HG03432 (cell line): ENCODE measurements around the gene NOS2.
"Not testable (repeated sequence)": the region's sequence is repeated elsewhere in the genome, so short reads cannot be mapped to it uniquely, and the experiment has no call there.

Source experiments
- ATAC-seq: cut with Tn5 transposase; IDR thresholded peaks from one replicate; pipeline ENCODE4 v1.9.1; 2021; ENCODE audit warnings: mild to moderate bottlenecking, moderate library complexity; ENCODE audit not compliant: unreplicated experiment

Gene NOS2

DNA sequence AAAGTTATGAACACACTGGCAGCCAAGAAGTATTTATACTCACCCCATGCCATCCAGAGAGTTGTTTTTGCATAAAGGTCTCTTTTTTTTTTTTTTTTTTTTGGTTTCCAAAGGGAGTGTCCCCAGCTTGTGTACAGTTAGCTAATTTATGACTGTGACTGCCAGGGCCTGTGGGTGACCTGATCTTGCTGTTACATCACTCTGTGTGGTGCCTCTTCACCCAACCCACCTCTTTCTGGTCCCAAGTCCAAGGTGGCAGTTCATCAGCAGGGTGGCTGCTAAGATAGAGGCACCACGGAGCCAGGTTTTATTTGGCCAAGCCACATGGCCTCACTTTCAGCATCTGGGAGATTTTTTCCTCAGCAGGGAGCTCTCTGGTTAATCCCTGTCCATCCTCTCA lies at the start of gene NOS2:
NOS2 (minus strand) TSS at position 8 of the 400 bp plus-strand sequence. CDS start 1,720 bp downstream, outside the sequence.
- no peak for ATAC-seq

DNA sequence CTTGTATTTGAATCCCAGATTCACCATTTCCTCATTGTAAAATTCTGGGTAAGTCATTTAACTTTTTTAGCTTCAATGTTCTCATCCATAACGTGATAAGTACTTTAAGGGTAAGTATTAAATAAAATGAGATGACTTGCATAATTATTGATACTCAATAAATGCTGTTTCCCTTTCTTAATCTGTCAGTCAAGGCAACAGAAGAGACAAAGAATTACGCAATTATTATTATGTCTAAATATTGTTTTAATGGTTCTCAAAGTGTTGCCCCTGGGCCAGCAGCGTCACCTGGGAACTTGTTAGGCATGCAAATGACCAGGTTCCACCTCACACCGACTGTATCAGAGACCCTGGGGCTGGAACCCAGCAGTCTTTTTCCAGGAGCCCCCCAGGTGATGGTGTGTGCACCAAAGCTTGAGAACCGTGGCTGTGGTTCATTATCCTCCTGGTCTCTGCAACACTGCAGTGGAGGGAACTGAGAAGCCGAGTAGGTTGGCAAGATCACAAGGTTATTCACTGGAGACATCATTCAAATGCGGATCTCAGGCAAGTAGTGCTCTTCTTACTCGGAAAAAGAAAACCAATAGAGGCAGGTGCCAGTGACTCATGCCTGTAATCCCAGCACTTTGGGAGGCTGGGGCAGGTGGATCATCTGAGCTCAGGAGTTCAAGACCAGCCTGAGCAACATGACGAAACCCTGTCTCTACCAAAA lies 49.3 kb upstream of the NOS2 start:
- no peak for ATAC-seq

DNA sequence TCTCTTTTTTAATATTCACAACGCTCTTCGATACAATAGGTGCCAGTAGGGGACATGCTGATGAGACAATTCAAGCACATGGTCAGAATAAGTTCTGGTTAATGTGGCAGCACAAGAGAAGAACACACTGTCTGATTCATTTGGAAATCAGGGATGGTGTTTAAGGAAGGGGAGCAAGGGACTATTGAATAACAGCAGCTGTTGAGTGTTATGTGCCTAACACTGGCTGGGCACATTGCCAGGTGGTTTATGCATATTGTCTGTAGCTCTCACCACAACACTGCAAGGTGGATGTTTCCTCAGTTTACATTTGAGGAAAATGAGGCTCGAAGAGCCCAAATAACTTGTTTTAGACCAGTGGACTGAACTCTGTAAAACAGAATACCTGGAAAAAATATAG lies 48.6 kb upstream of the NOS2 start:
- no peak for ATAC-seq

DNA sequence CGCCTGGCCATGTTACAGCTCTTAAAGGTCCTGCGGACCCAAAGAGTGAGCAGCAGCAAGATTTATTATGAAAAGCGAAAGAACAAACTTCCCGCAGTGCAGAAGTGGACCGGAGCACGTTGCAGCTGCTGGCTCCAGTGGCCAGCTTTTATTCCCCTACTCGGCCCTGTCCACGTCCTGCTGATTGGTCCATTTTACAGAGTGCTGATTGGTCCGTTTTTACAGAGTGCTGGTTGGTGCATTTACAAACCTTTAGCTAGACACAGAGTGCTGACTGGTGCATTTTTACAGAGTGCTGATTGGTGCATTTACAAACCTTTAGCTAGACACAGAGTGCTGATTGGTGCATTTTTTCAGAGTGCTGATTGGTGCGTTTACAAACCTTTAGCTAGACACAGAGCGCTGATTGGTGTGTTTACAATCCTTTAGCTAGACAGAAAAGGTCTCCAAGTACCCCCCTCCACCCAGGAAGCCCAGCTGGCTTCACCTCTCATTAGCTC lies 46.5 kb upstream of the NOS2 start:
- not testable (repeated sequence) for ATAC-seq

DNA sequence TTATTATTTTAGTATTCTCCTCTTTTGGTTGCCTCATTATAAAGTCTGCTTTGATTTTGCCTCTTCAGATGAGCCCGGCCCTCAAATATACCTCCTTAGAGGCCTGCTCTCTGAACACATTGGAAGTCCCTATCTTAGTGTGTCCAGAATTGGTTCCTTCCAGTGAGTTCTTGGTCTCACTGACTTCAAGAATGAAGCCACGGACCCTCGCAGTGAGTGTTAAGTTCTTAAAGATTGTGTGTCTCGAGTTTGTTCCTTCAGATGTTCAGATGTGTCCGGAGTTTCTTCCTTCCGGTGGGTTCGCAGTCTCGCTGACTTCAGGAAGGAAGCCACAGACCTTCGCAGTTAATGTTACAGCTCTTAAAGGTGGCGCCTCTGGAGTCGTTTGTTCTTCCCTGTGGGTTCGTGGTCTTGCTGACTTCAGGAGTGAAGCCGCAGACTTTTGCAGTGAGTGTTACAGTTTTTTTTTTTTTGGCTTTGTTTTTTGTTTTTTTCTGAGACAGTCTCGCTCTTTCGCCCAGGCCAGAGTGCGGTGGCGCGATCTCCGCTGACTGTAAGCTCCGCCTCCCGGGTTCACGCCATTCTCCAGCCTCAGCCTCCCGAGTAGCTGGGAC lies 45.8 kb upstream of the NOS2 start:
- no peak for ATAC-seq

DNA sequence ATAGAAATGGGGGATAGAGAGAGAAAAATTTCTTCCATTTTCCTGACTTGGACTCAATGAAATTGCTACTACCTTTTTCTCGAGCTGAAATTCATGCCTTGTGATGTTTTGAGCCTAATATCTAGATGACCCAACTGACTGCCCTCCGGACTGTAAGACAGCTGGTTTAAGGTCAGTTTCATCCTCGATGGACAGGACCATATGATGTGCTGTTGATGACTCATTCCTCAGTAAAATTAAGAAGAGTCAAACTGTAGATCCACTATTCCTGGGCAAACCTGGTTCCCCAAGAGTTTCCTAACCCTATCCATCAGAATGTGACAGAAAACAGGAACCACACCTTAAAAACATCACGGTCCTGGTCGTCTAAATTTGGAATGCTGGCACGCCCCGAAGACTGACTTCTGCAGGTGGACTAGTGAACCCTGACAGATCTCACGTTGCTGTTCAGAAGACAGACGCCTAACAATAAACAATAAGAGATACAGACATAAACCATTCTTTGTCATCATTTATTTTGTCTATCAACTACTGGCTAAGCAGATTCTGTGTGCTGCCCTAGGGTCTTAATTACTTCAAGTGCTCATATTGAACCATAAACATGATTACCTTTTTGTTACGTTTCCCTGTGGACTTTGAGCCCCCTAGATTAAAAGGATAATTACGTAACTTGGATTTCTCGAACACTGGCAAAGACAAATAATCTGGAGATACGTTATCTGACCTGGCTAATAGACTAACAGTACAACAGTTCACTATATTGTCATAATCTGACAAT lies 45.1 kb upstream of the NOS2 start:
- ATAC-seq: no peak

DNA sequence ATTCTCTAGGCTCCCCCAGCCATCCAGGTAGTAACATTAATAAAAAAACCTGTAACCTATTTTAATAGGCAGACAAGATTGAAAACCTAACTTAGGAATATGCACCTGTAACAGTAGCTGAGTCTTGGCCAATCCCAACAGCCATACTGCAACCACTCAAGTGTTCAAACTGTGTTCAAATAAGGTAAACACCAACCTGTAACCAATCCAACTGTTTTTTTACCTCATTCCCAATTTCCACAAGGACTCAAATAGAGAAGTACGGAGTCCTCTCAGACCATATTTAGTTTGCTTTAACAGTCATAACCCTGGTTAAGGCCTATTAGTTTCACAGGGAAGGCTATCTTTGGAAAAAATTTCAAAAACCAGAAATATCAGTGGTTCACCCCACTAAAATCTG lies 40.4 kb upstream of the NOS2 start:
- no peak for ATAC-seq

DNA sequence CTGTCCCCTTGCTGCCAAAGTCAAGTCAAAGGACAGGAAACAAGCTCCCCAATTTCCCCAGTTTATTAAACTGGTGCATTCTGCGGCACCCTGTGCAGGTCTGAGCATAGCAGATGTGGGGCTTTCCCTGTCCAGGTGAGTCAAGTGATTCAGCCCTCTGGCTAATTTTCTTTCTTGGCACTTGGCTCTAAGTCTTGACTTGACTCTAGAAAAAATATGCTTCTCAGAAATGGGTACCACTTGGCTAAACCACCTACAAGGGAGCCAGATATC lies 40.0 kb upstream of the NOS2 start:
- not testable (repeated sequence) for ATAC-seq

DNA sequence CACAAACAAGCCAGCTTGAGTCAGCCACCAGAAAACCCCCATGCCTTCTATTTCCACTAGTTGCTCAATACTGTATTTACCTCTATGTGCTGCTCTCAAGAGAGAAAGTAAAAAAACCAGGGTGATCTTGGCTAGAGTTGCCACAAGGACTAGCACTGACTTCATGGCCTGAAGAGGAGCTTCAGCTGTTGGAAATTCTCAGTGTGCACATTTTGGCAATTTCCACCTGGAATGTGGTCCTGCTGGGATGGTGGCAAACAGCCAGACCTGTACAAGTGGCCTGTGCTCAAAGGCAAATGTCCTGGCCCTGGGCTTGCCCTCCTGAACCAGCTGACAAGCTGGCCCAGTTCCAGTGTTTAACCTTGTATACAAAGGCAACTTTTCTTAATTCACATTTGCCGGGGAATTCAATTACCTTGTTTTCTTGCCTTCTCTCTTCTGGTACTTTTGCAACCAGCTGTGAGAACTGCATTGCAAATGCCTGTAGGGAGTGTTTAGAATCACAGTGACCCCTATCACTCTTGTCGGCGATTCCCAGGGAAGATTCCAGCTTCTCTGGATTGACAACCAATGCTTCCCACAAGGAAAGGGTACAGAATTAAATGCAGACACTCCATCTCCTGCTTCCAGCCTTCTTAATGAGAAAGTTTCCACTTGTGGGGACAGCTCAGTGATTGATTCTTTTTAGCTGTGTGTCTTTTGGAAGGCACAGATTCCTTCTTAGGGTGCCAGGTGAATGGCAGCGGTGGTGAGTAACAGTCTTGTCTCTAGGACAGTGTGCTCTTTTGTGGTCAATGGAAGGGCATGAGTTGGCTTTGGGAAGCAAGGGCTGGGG lies 39.5 kb upstream of the NOS2 start:
- ATAC-seq: not testable (repeated sequence)

DNA sequence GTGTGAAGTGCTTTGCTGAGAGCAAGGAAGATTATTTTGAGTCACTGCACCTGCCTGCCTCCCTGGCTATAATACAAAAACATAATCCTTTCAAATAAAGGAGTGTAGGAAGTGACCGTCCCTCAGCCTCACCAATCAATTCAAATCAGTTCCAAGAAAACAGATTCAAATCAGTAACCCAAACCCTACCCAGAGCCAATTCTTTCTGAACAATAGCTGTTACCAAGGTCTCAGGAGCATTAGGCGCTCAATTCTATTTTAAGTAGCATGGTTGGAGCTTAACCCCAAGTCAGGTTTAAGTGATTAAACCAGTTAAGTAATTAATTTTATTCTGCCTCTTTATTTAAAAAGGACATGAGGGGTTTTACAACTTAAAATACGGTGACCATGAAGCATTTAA lies 38.3 kb upstream of the NOS2 start:
- not testable (repeated sequence) for ATAC-seq

DNA sequence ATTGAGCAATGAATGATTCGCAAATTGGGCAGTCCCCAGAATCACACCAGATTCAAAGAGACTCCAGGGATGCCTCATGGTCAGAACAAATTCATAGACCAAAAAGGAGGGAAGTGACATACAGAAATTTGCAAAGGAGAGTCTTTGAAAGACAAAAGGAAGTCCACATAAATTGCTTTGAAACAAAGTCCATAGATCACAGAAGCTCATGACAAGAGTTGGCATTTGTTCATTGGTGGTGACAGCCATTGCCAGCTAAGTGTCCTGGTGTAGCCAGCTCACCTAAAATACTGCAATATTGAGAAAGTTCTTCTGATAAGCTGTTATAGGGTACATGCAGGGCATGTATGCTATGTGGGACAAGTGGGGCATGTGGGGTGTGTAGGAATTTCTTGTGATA lies 37.4 kb upstream of the NOS2 start:
- ATAC-seq: not testable (repeated sequence)

DNA sequence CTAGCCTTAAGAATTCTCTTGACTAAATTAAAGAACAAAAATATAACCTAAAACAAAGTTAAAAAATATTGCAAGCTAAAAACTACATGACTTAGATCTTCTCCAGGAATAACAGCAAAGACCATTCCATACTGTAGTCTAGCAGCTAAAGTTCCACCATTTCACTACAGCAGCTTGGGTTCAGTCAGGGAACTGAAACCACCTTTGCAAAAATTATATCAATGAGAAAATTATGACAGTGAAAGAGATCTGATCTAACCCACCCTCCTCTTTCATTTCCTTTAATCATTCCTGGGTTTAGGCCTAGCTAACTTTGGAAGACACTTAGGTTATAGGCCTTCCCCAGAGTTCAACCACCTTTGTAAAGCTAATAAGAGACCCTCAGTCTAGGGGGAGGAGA lies 36.3 kb upstream of the NOS2 start:
- ATAC-seq: no peak

DNA sequence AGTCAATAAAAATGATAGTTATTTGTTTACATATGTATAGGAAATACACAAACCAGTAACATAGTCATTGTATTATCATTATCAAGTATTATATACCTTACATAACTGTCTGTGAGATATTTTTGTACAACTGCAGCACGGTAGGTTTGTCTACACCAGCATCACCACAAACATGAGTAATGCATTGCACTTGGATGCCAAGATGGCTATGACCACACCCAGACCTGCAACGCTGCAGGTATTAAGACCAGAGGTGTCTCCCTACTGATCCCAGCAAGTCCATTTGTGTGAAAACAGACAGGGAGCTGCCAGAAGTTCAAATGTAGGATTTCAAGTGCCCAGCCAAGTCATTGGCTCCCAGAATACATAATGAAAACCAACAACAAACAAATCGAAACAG lies 34.2 kb upstream of the NOS2 start:
- ATAC-seq: no peak

DNA sequence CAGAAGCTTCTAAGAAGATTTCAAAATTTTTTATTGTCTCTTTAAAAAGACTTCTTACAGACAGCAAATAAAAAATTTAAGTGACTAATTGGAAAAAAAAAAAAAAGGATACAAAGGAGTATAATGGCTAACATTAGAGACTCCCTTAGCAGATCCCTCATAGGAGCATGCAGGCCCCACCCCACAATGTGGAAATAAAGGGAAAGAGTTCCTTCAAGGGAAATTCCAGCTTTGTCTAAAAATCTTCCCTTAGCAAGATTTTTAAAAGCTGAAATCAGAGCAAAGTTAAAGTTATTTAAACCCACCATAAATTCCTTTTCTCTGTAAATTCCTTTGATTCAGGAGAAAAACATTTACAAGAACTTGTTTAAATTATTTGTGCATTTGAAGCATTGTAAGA lies 32.5 kb upstream of the NOS2 start:
- ATAC-seq: no peak

DNA sequence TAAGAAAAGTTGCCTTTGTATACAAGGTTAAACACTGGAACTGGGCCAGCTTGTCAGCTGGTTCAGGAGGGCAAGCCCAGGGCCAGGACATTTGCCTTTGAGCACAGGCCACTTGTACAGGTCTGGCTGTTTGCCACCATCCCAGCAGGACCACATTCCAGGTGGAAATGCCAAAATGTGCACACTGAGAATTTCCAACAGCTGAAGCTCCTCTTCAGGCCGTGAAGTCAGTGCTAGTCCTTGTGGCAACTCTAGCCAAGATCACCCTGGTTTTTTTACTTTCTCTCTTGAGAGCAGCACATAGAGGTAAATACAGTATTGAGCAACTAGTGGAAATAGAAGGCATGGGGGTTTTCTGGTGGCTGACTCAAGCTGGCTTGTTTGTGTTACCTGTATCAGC lies 29.6 kb upstream of the NOS2 start:
- ATAC-seq: not testable (repeated sequence)

DNA sequence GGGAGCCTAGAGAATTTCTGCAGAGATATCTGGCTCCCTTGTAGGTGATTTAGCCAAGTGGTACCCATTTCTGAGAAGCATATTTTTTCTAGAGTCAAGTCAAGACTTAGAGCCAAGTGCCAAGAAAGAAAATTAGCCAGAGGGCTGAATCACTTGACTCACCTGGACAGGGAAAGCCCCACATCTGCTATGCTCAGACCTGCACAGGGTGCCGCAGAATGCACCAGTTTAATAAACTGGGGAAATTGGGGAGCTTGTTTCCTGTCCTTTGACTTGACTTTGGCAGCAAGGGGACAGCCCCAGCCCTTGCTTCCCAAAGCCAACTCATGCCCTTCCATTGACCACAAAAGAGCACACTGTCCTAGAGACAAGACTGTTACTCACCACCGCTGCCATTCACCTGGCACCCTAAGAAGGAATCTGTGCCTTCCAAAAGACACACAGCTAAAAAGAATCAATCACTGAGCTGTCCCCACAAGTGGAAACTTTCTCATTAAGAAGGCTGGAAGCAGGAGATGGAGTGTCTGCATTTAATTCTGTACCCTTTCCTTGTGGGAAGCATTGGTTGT lies 28.9 kb upstream of the NOS2 start:
- ATAC-seq: not testable (repeated sequence)

DNA sequence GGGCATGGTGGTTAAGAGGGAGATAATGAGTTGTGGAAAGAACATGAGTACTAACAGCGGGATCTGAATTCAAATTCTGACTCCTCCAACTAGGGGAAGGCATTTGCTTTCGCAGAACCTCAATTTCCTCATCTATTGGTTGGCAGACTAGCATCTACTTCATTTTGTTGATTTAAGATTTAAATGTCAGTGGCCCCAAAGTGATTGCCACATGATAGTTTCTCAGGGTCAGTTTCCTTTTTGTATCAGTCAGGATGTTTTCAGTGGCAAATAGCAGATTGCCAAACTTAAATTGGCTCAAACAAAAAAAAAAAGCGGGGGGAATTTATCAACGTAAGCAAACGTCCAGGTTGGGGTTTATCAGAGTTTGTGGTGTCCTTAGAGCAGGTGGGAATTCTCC lies 25.1 kb upstream of the NOS2 start:
- ATAC-seq: no peak

DNA sequence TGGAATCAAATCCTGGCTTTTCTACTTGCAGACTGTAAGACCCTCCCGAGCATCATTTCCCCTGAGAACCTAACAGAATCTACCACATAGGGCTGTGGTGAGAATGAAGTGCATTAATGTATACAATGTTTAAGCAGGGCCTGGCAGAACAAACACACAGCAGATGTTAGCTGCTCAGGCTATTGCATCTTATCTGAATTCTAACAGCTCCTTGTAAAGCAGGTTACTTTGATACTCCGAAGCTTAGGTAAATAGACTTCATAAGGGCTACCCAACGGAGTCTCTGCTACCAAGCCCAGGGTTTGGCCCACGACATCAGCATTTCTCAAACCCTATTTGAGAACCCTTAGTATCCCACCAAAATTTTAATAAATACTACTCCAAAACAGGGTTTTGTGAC lies 24.4 kb upstream of the NOS2 start:
- ATAC-seq: no peak

DNA sequence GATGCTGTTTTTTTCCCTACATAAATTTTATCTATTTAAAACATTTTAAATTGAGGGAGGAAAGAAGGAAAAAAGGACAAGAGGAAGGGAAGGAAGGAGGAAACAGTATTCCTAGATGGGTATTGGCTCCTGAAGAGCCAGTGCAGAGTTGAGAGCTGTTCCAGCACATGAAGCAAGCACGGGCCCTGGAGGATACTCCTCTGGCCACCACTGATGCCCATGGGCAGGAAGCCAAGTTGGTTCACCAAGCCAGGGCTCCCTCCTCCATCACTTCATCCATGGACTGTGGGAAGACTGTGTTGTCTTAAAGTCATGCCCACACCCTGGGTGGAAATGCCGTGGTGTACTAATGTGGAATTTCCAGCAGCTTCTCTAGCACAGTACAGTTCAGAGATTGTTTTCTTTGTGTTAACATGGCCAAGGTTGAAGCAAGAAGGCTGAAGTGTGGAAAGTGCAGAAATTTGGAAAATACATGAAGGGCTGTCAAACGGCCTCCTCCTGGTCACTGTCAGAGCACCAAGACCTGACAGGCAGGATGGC lies 23.9 kb upstream of the NOS2 start:
- no peak for ATAC-seq

DNA sequence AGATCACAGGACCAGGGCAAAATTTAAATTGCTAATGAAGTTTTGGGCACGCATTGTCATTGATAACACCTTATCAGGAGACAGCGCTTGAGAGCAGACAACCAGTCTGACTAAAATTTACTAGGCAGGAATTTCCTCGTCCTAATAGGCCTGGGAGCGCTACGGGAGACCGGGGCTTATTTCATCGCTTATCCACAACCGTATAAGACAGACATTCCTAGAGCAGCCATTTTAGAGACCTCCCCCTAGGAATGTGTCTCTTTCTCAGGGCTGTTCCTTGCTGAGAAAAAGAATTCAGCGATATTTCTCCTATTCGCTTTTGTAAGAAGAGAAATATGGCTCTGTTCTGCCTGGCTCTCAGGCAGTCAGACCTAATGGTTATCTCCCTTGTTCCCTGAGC lies 21.8 kb upstream of the NOS2 start:
- ATAC-seq: not testable (repeated sequence)

DNA sequence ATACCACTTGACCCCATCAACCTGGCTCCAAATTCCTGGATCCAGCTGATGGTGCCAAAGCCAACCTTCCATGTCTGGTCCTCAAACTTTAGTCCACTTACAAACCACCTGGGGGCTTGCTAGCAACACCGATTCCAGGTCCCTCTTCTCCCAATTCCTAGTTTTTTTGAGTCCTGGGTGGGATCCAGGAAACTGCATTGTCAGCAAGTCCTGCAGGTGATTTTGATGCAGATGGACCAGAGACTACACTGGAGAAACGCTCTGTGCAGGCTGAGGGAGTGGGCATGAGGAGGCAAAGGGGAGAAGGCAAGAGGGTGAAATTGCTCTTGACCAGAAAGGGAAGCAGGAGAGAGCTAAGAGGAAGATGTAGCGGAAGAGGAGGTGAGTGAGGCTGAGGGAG lies 21.0 kb upstream of the NOS2 start:
- ATAC-seq: no peak
